GM12891 (cell line): ENCODE data around the gene PSME4.

Experiments
- POLR2A ChIP-seq: IDR thresholded peaks from 2 replicates; pipeline ENCODE4 v1.6.1; 2011; ENCODE audit warnings: low read depth, low read length, control low read depth
- SPI1 ChIP-seq: IDR thresholded peaks from 2 replicates; pipeline ENCODE4 v1.6.1; 2011; ENCODE audit warnings: low read depth, low read length, control low read depth

- TF ChIP-seq SPI1: no peak
- no peak for TF ChIP-seq POLR2A
These were observed 18.3 kb downstream of the PSME4 start for GRCh38 chr2:53952519-53952918.
